OCI-LY7 (cell line): ENCODE results near the gene DBN1. TPM values are rescaled to one million over a fixed set of nuclear protein-coding genes. Genes with fewer than 3 reads are reported as not detected.

Experiments used
- BruUV-seq: library from RNA; stranded (reverse); fragments of 400-500 nt; replicated peaks from 2 replicates; lab custom pipeline; 2021; lab: Mats Ljungman, UMichigan
- CTCF ChIA-PET: fragments of 300-600 bp; sonication (Branson Sonifier 250); formaldehyde crosslinking; loops from one replicate; lab custom pipeline; 2022; ENCODE audit warnings: antibody characterized with exemption; ENCODE audit not compliant: unreplicated experiment; lab: Charles Lee
- POLR2A ChIA-PET: fragments of 300-600 bp; sonication (Branson Sonifier 250); formaldehyde crosslinking; loops from one replicate; lab custom pipeline; 2022; ENCODE audit warnings: antibody characterized with exemption; lab: Charles Lee
- DNase-seq: peaks from one replicate; pipeline ENCODE4 v3.0.0-alpha.2; 2015; ENCODE audit warnings: low spot score
- H2AFZ ChIP-seq: fragments of 200-600 bp; sonication (generic), shearing (Covaris generic); 2 replicates; pipeline ENCODE4 v1.6.1; 2014; ENCODE audit warnings: mild to moderate bottlenecking, antibody characterized with exemption, low read length, moderate library complexity
- H3K27ac ChIP-seq: fragments of 200-600 bp; sonication (generic); 2 replicates; pipeline ENCODE4 v1.5.1; 2014; ENCODE audit warnings: mixed run types, low read depth, mild to moderate bottlenecking, moderate library complexity, low read length, inconsistent platforms; ENCODE audit not compliant: poor library complexity, severe bottlenecking
- H3K36me3 ChIP-seq: fragments of 200-600 bp; sonication (generic); 2 replicates; pipeline ENCODE4 v1.6.1; 2014; ENCODE audit warnings: mild to moderate bottlenecking, antibody characterized with exemption, low read length, moderate library complexity, mixed read lengths; ENCODE audit not compliant: insufficient read depth
- H3K4me1 ChIP-seq: fragments of 200-600 bp; sonication (generic); 2 replicates; pipeline ENCODE4 v1.5.1; 2014; ENCODE audit warnings: mild to moderate bottlenecking, low read length; ENCODE audit not compliant: insufficient read depth, poor library complexity, severe bottlenecking
- H3K4me2 ChIP-seq: fragments of 200-600 bp; sonication (generic); 2 replicates; pipeline ENCODE4 v1.6.1; 2014; ENCODE audit warnings: mild to moderate bottlenecking, low read length
- H3K4me3 ChIP-seq: fragments of 200-600 bp; sonication (generic); 2 replicates; pipeline ENCODE4 v1.5.1; 2014; ENCODE audit warnings: mild to moderate bottlenecking, low read depth, low read length; ENCODE audit not compliant: poor library complexity, severe bottlenecking
- H3K79me2 ChIP-seq: fragments of 200-600 bp; sonication (generic); 2 replicates; pipeline ENCODE4 v1.6.1; 2016; ENCODE audit warnings: low read depth, mild to moderate bottlenecking, low read length, moderate library complexity, mixed read lengths; ENCODE audit not compliant: insufficient read depth
- H3K9me2 ChIP-seq: fragments of 200-600 bp; sonication (generic); 2 replicates; pipeline ENCODE4 v1.6.1; 2016; ENCODE audit warnings: mild to moderate bottlenecking, low read length, mixed read lengths; ENCODE audit not compliant: insufficient read depth
- H3K9me3 ChIP-seq: fragments of 200-600 bp; sonication (generic); 2 replicates; pipeline ENCODE4 v1.6.1; 2014; ENCODE audit warnings: mild to moderate bottlenecking, mixed run types, low read length, mixed read lengths
- H4K20me1 ChIP-seq: fragments of 200-600 bp; sonication (generic); 2 replicates; pipeline ENCODE4 v1.6.1; 2014; ENCODE audit warnings: mild to moderate bottlenecking, antibody characterized with exemption, low read length, moderate library complexity, mixed read lengths; ENCODE audit not compliant: insufficient read depth
- CTCF ChIP-seq: fragments of 200-600 bp; sonication (generic); conservative IDR thresholded peaks from 2 replicates; pipeline ENCODE4 v1.5.1; 2014; ENCODE audit warnings: mild to moderate bottlenecking, antibody characterized with exemption, low read length, moderate library complexity, mixed read lengths
- EZH2phosphoT487 ChIP-seq: fragments of 200-600 bp; sonication (generic); IDR thresholded peaks from 2 replicates; pipeline ENCODE4 v1.6.1; 2018; ENCODE audit warnings: low read depth, borderline replicate concordance, mild to moderate bottlenecking, mixed run types, antibody characterized with exemption, low read length, moderate library complexity, mixed read lengths
- intact Hi-C: fragments of 100-400 bp; cut with micrococcal nuclease; formaldehyde crosslinking; loops from one replicate; pipeline ENCODE4 v1.10.0; 2022; ENCODE audit not compliant: unreplicated experiment
- total RNA-seq, 2 experiments: library from RNA; depleted of rRNA in 1 of 2; stranded (reverse); fragments of >200 nt in 1 of 2; shearing (Covaris generic) in 1 of 2; gene quantifications; 2 replicates each; pipeline ENCODE4 v1.2.3, GENCODE V29; 2014 to 2022

Gene DBN1
- total RNA-seq, 2 experiments from 2014 or later, result 11.7 to 22.0 TPM

GRCh38 chr5:177475563-177476427, 2.4 kb upstream of the DBN1 start:
- H3K9me2 ChIP-seq, result no peaks in the 10 kb centered on the region
- no peaks in the 10 kb centered on the region for H3K79me2 ChIP-seq
- H2AFZ ChIP-seq, result no peak overlapping the region
- peaks cover 10% of the 10 kb centered on the region for H3K4me1 ChIP-seq
- H3K4me2 ChIP-seq, result no peak overlapping the region
- intact Hi-C loops, result no loop called here
- no peak for TF ChIP-seq CTCF
- CTCF ChIA-PET, result interaction anchor here (0.6 kb wide), 2 partner anchors 12 to 93 kb away, joined by 3 to 4 read pairs; no protein-coding TSS in a partner anchor
- no peak overlapping the region for H3K4me3 ChIP-seq
- H3K36me3 ChIP-seq, result no peaks in the 10 kb centered on the region
- no peaks in the 10 kb centered on the region for H4K20me1 ChIP-seq
- H3K27ac ChIP-seq, result no peak overlapping the region
- POLR2A ChIA-PET, result no interaction called here
- H3K9me3 ChIP-seq, result no peaks in the 10 kb centered on the region
- BruUV-seq, result no TSS peak
- DNase-seq, result no peak

GRCh38 chr5:177474846-177475562, 1.6 kb upstream of the DBN1 start:
- Histone ChIP-seq H3K9me2 (no peaks in the 10 kb centered on the region), H3K36me3 (no peaks in the 10 kb centered on the region), H4K20me1 (no peaks in the 10 kb centered on the region), H3K4me3 (no peak overlapping the region), H3K9me3 (no peaks in the 10 kb centered on the region), H3K79me2 (no peaks in the 10 kb centered on the region), H3K27ac (no peak overlapping the region), H3K4me2 (no peak overlapping the region), H3K4me1 (peaks cover 10% of the 10 kb centered on the region), H2AFZ (no peak overlapping the region)
- TF ChIP-seq CTCF (no peak), EZH2phosphoT487 (no peak)
- ChIA-PET CTCF (no interaction called here), POLR2A (interaction anchor here (0.6 kb wide), 2 partner anchors 75 to 466 kb away, joined by 3 to 4 read pairs; no protein-coding TSS in a partner anchor)
- BruUV-seq, result no TSS peak
- intact Hi-C loops, result no loop called here
- DNase-seq, result no peak
